Measurements from ENCODE around the gene TCF7L1. TPM values are rescaled to one million over a fixed set of nuclear protein-coding genes. Genes with fewer than 3 reads are reported as not detected.

Gene TCF7L1
- polyA plus RNA-seq, 1 of the 3 experiments (the other 2 are of a cell fraction): 3.7 TPM

DNA sequence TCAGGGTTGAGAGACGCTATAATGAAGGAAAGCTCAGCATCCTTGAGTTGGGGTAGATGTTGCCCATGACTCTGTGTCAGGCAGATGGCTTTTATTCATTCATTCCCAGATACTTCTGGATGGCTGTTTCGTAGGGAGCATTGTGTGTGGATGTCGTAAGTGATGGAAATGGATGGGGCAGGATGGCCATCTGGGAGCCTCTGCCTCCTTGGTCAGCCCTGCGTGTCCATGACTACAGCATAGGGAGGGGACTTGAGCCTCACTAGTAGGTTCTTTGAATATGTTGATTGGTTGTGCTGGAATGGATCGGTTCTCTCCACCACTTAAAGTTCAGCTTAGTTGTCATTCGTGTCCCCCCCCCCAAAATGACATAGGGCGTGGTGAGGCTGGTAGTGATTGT, 149.7 kb downstream of the TCF7L1 start:
- Histone ChIP-seq H4K20me1 (ENCODE audit: insufficient read depth) (0 out of 2 replicates have a peak, but pooled peaks cover 3% of the 10 kb centered on the region), H3K9me3 (no peaks in the 10 kb centered on the region), H3K4me2 (no peak overlapping the region), H3K36me3 (replicated peaks in 1 of 2; ENCODE audit: control insufficient read depth in 1 of 2, insufficient read depth in 2 of 2, low read length in 1 of 2) (peaks cover 0 to 8% of the 10 kb centered on the region in 2 experiments), H3K4me1 (ENCODE audit: control insufficient read depth in 1 of 2, insufficient read depth in 2 of 2, low read depth in 1 of 2, low read length in 1 of 2) (peaks cover 11% of the 10 kb centered on the region in 2 experiments), H2AFZ (ENCODE audit: low read depth) (no peak overlapping the region), H3K27ac (ENCODE audit: low read depth in 2 of 2, low read length in 1 of 2) (no peak overlapping the region), H3K9me2 (no peaks in the 10 kb centered on the region), H3K27me3 (ENCODE audit: insufficient read depth) (no peaks in the 10 kb centered on the region), H3K9ac (no peak overlapping the region), H3K4me3 (ENCODE audit: low read depth in 2 of 2, low read length in 1 of 2) (no peak overlapping the region), H3F3A (replicated peaks; ENCODE audit: insufficient read depth) (peaks cover 6% of the 10 kb centered on the region), H3K79me2 (ENCODE audit: insufficient read depth) (no peaks in the 10 kb centered on the region)
- no peak for DNase-seq
- POLR2A ChIA-PET: no interaction called here
- TF ChIP-seq NRF1 (IDR thresholded peaks at IDR 0.05; ENCODE audit: low read depth, low read length) (no peak), RAD21 (IDR thresholded peaks at IDR 0.05; ENCODE audit: low read length) (no peak), NFIC (IDR thresholded peaks at IDR 0.05; ENCODE audit: borderline replicate concordance) (no peak), FOXM1 (IDR thresholded peaks at IDR 0.05; ENCODE audit: low read depth) (no peak), RCOR1 (IDR thresholded peaks at IDR 0.05; ENCODE audit: low read length) (no peak), FOXJ3 (CRISPR knock-in tag; IDR thresholded peaks at IDR 0.05) (no peak), FOSL2 (IDR thresholded peaks at IDR 0.05; ENCODE audit: borderline replicate concordance, low read depth) (no peak), USF2 (IDR thresholded peaks at IDR 0.05; ENCODE audit: borderline replicate concordance, low read depth, low read length) (no peak), TAF1 (IDR thresholded peaks at IDR 0.05; ENCODE audit: borderline replicate concordance, low read depth, low read length) (no peak), TCF12 (IDR thresholded peaks at IDR 0.05) (no peak), EZH2phosphoT487 (IDR thresholded peaks at IDR 0.05; ENCODE audit: borderline replicate concordance, low read depth) (no peak)
- CTCF ChIA-PET: interaction anchor here (0.6 to 12.0 kb wide), 8 partner anchors 15 to 357 kb away, joined by 3 to 205 read pairs (median 8); partner anchors contain the start of gene TCF7L1
- 88% methylated on average over 7 of the region's 7 CpGs for WGBS (ENCODE audit: low lambda C conversion rate)

GRCh38 chr2:85283641-85284040, 150.4 kb downstream of the TCF7L1 start:
- Histone ChIP-seq H3K4me1 (ENCODE audit: control insufficient read depth in 1 of 2, insufficient read depth in 2 of 2, low read depth in 1 of 2, low read length in 1 of 2) (peaks cover 7 to 11% of the 10 kb centered on the region in 2 experiments; a peak in 3 of 4 replicates), H3K9ac (no peak overlapping the region), H3K4me2 (no peak overlapping the region), H3K9me2 (no peaks in the 10 kb centered on the region), H3K27ac (ENCODE audit: low read depth in 2 of 2, low read length in 1 of 2) (no peak overlapping the region), H3K27me3 (ENCODE audit: insufficient read depth) (no peaks in the 10 kb centered on the region), H3F3A (replicated peaks; ENCODE audit: insufficient read depth) (peaks cover 1% of the 10 kb centered on the region), H2AFZ (ENCODE audit: low read depth) (no peak overlapping the region), H3K36me3 (replicated peaks in 1 of 2; ENCODE audit: control insufficient read depth in 1 of 2, insufficient read depth in 2 of 2, low read length in 1 of 2) (peaks cover 0 to 8% of the 10 kb centered on the region in 2 experiments), H3K4me3 (ENCODE audit: low read depth in 2 of 2, low read length in 1 of 2) (no peak overlapping the region), H3K9me3 (no peaks in the 10 kb centered on the region), H3K79me2 (ENCODE audit: insufficient read depth) (no peaks in the 10 kb centered on the region), H4K20me1 (ENCODE audit: insufficient read depth) (0 out of 2 replicates have a peak, but pooled peaks cover 3% of the 10 kb centered on the region)
- POLR2A ChIA-PET: no interaction called here
- 93% methylated on average over 8 of the region's 8 CpGs for WGBS (ENCODE audit: low lambda C conversion rate)
- CTCF ChIA-PET: interaction anchor here (0.8 to 12.0 kb wide), 12 partner anchors 11 to 358 kb away, joined by 3 to 205 read pairs (median 12); partner anchors contain the start of gene TCF7L1
- no peak for TF ChIP-seq ELF1 (IDR thresholded peaks at IDR 0.05)
- no peak for TF ChIP-seq SMC3 (IDR thresholded peaks at IDR 0.05; ENCODE audit: low read depth, low read length)
- TF ChIP-seq RFX5 (IDR thresholded peaks at IDR 0.05; ENCODE audit: low read length): no peak
- TF ChIP-seq FOXJ3 (CRISPR knock-in tag; IDR thresholded peaks at IDR 0.05): no peak
- TF ChIP-seq GABPA (IDR thresholded peaks at IDR 0.05; ENCODE audit: low read depth): no peak
- TF ChIP-seq JUND (IDR thresholded peaks at IDR 0.05): no peak
- TF ChIP-seq, protein P1, sequence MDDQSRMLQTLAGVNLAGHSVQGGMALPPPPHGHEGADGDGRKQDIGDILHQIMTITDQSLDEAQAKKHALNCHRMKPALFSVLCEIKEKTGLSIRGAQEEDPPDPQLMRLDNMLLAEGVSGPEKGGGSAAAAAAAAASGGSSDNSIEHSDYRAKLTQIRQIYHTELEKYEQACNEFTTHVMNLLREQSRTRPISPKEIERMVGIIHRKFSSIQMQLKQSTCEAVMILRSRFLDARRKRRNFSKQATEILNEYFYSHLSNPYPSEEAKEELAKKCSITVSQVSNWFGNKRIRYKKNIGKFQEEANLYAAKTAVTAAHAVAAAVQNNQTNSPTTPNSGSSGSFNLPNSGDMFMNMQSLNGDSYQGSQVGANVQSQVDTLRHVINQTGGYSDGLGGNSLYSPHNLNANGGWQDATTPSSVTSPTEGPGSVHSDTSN (IDR thresholded peaks at IDR 0.05): no peak
- no peak for TF ChIP-seq CHD2 (IDR thresholded peaks at IDR 0.05; ENCODE audit: low read length, partially characterized antibody)
- TF ChIP-seq, protein P2, sequence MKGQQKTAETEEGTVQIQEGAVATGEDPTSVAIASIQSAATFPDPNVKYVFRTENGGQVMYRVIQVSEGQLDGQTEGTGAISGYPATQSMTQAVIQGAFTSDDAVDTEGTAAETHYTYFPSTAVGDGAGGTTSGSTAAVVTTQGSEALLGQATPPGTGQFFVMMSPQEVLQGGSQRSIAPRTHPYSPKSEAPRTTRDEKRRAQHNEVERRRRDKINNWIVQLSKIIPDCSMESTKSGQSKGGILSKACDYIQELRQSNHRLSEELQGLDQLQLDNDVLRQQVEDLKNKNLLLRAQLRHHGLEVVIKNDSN (IDR thresholded peaks at IDR 0.05; ENCODE audit: borderline replicate concordance, low read depth): no peak
- TF ChIP-seq YY1 (IDR thresholded peaks at IDR 0.05; ENCODE audit: low read depth): no peak
- no peak for TF ChIP-seq TAF1 (IDR thresholded peaks at IDR 0.05; ENCODE audit: borderline replicate concordance, low read depth, low read length)
- TF ChIP-seq USF2 (IDR thresholded peaks at IDR 0.05; ENCODE audit: borderline replicate concordance, low read depth, low read length): no peak
- TF ChIP-seq MXI1 (IDR thresholded peaks at IDR 0.05; ENCODE audit: low read depth, low read length): no peak
- TF ChIP-seq ZBTB33 (IDR thresholded peaks at IDR 0.05; ENCODE audit: borderline replicate concordance, low read depth): no peak
- DNase-seq: no peak

All from SK-N-SH (cell line).